ENCODE results near the gene ZNHIT3. TPM values are rescaled to one million over a fixed set of nuclear protein-coding genes. Genes with fewer than 3 reads are reported as not detected.
A peak's percentile ranks its signal among the peaks of the same experiment; 100 is the strongest.

The ZNHIT3 gene
- total RNA-seq, 4 donors from 2014 or later, result 29.6 to 56.7 (median 35.2) TPM

- no peak for TF ChIP-seq POLR2A (IDR thresholded peaks at IDR 0.05)
- WGBS, 2 donors, result 72 to 80% methylated on average over 7 of the region's 7 CpGs
- no peak overlapping the region for H3K4me3 ChIP-seq (ENCODE audit: low read depth, poor library complexity, severe bottlenecking)
- intact Hi-C loops (cut with DNase I; ENCODE audit: low total_unique reads), result no loop called here
- peak in 1 of 2 donors; percentile 63 for DNase-seq (ENCODE audit: low spot score in 2 of 2)
These were observed 26.9 kb upstream of the ZNHIT3 start for GRCh38 chr17:36459601-36460000.

- DNase-seq (ENCODE audit: low spot score in 2 of 2), result no peak
- H3K4me3 ChIP-seq (ENCODE audit: low read depth, poor library complexity, severe bottlenecking), result no peak overlapping the region
- TF ChIP-seq CTCF (IDR thresholded peaks at IDR 0.05), result no peak
- TF ChIP-seq POLR2A (IDR thresholded peaks at IDR 0.05), result no peak
- 52 to 60% methylated on average over 5 of the region's 5 CpGs for WGBS, 2 donors
- intact Hi-C loops (cut with DNase I; ENCODE audit: low total_unique reads), result no loop called here
These were observed 26.1 kb upstream of the ZNHIT3 start for GRCh38 chr17:36460265-36460937.

- peak in 1 of 2 donors; percentile 75 for DNase-seq (ENCODE audit: low spot score in 2 of 2)
- intact Hi-C loops (cut with DNase I; ENCODE audit: low total_unique reads), result no loop called here
- TF ChIP-seq POLR2A (IDR thresholded peaks at IDR 0.05), result no peak
- TF ChIP-seq CTCF (IDR thresholded peaks at IDR 0.05), result no peak
- H3K4me3 ChIP-seq (ENCODE audit: low read depth, poor library complexity, severe bottlenecking), result no peak overlapping the region
- WGBS, 2 donors, result 44 to 55% methylated on average over 9 to 10 of the region's 10 CpGs
These were observed 25.0 kb upstream of the ZNHIT3 start for GRCh38 chr17:36461330-36462110.

GRCh38 chr17:36463916-36464764 is 22.3 kb upstream of the ZNHIT3 start:
- TF ChIP-seq CTCF (IDR thresholded peaks at IDR 0.05), result no peak
- DNase-seq (ENCODE audit: low spot score in 2 of 2), result peak; percentile 33 to 84
- WGBS, 2 donors, result 18 to 21% methylated on average over 38 to 46 of the region's 54 CpGs
- no peak overlapping the region for H3K4me3 ChIP-seq (ENCODE audit: low read depth, poor library complexity, severe bottlenecking)
- intact Hi-C loops (cut with DNase I; ENCODE audit: low total_unique reads), result no loop called here

- DNase-seq (ENCODE audit: low spot score in 2 of 2), result no peak
- no peak overlapping the region for H3K4me3 ChIP-seq (ENCODE audit: low read depth, poor library complexity, severe bottlenecking)
These were observed 21.8 kb upstream of the ZNHIT3 start for GRCh38 chr17:36464765-36465088.

More at GRCh38 chr17:36464765-36465088, 21.8 kb upstream of the ZNHIT3 start:
- intact Hi-C loops (cut with DNase I; ENCODE audit: low total_unique reads), result no loop called here
- 12 to 23% methylated on average over 21 of the region's 21 CpGs for WGBS, 2 donors
- TF ChIP-seq POLR2A (IDR thresholded peaks at IDR 0.05), result no peak
- no peak for TF ChIP-seq CTCF (IDR thresholded peaks at IDR 0.05)

All from lower leg skin (tissue), 4 donors.